ENCODE measurements around the gene MASP1.
"Not testable (repeated sequence)": the region's sequence is repeated elsewhere in the genome, so short reads cannot be mapped to it uniquely, and the experiment has no call there.

Gene MASP1

GRCh38 chr3:187257471-187257870, 34.1 kb downstream of the MASP1 start:
- TF ChIP-seq POLR2AphosphoS5 (IDR thresholded peaks at IDR 0.05; ENCODE audit: borderline replicate concordance, low read depth, low read length) (no peak), EZH2 (IDR thresholded peaks at IDR 0.05) (no peak)
- Histone ChIP-seq H3K27ac (no peak overlapping the region), H3K9me3 (ENCODE audit: low read depth, low read length) (no peaks in the 10 kb centered on the region), H3K4me3 (no peak overlapping the region), H3K36me3 (ENCODE audit: insufficient read depth, low read length) (no peaks in the 10 kb centered on the region), H3K9ac (ENCODE audit: insufficient read length) (no peak overlapping the region)
- DNase-seq (ENCODE audit: low read depth, low spot score), result no peak

DNA sequence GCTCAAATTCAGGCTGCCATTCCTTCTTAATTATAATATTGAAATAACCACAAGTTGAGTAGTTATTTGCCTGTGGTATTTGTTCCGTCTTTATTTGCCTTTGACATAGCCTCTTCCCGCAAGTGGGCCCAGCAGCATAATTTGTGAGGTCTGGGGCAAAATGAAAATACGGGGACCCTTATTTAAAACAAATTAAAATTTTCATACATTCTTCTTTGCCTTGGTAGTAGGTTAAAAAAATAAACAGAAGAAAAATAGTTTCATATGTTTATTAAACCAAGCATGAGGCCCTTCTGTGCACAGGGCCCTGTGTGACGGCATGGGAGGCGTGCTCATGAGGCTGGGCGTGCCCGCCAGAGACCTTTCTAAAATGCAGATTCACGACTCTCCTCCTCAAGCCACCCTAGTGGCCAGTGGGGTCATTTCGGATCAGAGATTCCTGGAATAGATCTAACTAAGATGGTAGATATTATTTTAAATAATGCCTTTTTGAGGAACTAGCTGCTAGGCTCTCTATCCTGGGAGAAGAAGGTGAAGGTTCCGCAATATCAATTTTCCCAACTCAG, 35.4 kb downstream of the MASP1 start:
- Histone ChIP-seq H3K36me3 (ENCODE audit: insufficient read depth, low read length) (no peaks in the 10 kb centered on the region), H3K27ac (no peak overlapping the region), H3K9ac (ENCODE audit: insufficient read length) (no peak overlapping the region), H3K4me3 (no peak overlapping the region), H3K9me3 (ENCODE audit: low read depth, low read length) (no peaks in the 10 kb centered on the region)
- TF ChIP-seq EZH2 (IDR thresholded peaks at IDR 0.05), result no peak
- TF ChIP-seq POLR2AphosphoS5 (IDR thresholded peaks at IDR 0.05; ENCODE audit: borderline replicate concordance, low read depth, low read length), result no peak
- no peak for TF ChIP-seq FOXP2 (optimal IDR thresholded peaks at IDR 0.05; ENCODE audit: control extremely low read depth, extremely low read length, insufficient read depth)
- DNase-seq (ENCODE audit: low read depth, low spot score), result no peak

GRCh38 chr3:187255314-187255713, 36.2 kb downstream of the MASP1 start:
- no peak for DNase-seq (ENCODE audit: low read depth, low spot score)
- H3K9ac ChIP-seq (ENCODE audit: insufficient read length), result no peak overlapping the region
- H3K36me3 ChIP-seq (ENCODE audit: insufficient read depth, low read length), result no peaks in the 10 kb centered on the region
- TF ChIP-seq POLR2AphosphoS5 (IDR thresholded peaks at IDR 0.05; ENCODE audit: borderline replicate concordance, low read depth, low read length) (no peak), EZH2 (IDR thresholded peaks at IDR 0.05) (no peak), FOXP2 (optimal IDR thresholded peaks at IDR 0.05; ENCODE audit: control extremely low read depth, extremely low read length, insufficient read depth) (no peak)
- no peaks in the 10 kb centered on the region for H3K9me3 ChIP-seq (ENCODE audit: low read depth, low read length)
- no peak overlapping the region for H3K4me3 ChIP-seq
- no peak overlapping the region for H3K27ac ChIP-seq

DNA sequence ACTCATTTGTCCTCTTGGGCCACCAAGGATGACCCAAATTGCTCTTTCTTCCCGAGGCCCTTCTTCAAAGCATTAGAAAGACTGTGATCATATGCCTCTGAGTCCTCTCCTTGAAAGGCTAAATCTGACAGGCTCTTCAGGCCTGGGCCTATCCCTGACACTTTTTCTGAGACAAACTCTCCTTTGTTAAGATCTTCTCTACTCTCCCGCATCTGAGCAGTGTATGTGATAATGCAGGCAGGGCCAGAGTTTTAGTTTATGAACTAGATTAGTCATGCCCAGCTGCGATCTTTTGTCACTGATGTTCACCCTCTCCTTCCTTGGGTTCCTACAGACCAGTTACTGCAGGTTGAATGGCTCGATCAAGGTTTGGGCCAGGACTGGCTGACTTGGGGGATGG, 39.2 kb downstream of the MASP1 start:
- Histone ChIP-seq H3K9me3 (ENCODE audit: low read depth, low read length) (no peaks in the 10 kb centered on the region), H3K36me3 (ENCODE audit: insufficient read depth, low read length) (no peaks in the 10 kb centered on the region), H3K4me3 (no peak overlapping the region), H3K9ac (ENCODE audit: insufficient read length) (no peak overlapping the region), H3K27ac (no peak overlapping the region)
- no peak for DNase-seq (ENCODE audit: low read depth, low spot score)
- TF ChIP-seq EZH2 (IDR thresholded peaks at IDR 0.05) (no peak), FOXP2 (optimal IDR thresholded peaks at IDR 0.05; ENCODE audit: control extremely low read depth, extremely low read length, insufficient read depth) (no peak), POLR2AphosphoS5 (IDR thresholded peaks at IDR 0.05; ENCODE audit: borderline replicate concordance, low read depth, low read length) (no peak)

DNA sequence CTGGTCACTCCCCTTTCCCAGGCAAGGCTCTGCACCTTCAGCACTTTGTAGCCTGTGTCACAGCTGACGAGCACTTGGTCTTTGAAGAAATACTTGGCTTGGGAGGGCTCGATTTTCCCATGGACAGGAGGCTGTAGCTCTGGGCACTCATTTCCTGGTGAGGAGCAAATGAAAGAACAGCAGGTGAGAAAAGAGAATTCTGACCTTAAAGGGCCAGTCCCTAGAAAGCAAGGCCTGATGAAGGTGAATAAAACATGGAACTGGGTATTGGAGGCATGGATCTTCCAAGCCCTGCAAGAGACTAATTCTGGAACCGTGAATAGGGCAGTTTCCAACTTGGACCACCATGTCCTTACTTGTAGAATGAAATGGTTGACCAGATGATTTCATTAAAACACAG, 39.9 kb downstream of the MASP1 start:
- H3K9me3 ChIP-seq (ENCODE audit: low read depth, low read length), result no peaks in the 10 kb centered on the region
- TF ChIP-seq POLR2AphosphoS5 (IDR thresholded peaks at IDR 0.05; ENCODE audit: borderline replicate concordance, low read depth, low read length), result no peak
- no peak for TF ChIP-seq FOXP2 (optimal IDR thresholded peaks at IDR 0.05; ENCODE audit: control extremely low read depth, extremely low read length, insufficient read depth)
- no peak for TF ChIP-seq EZH2 (IDR thresholded peaks at IDR 0.05)
- H3K27ac ChIP-seq, result no peak overlapping the region
- H3K36me3 ChIP-seq (ENCODE audit: insufficient read depth, low read length), result no peaks in the 10 kb centered on the region
- H3K9ac ChIP-seq (ENCODE audit: insufficient read length), result no peak overlapping the region
- DNase-seq (ENCODE audit: low read depth, low spot score), result no peak
- H3K4me3 ChIP-seq, result no peak overlapping the region

GRCh38 chr3:187247398-187247797, 44.1 kb downstream of the MASP1 start:
- Histone ChIP-seq H3K9ac (ENCODE audit: insufficient read length) (no peak overlapping the region), H3K27ac (peak overlapping the region; percentile 81), H3K9me3 (ENCODE audit: low read depth, low read length) (no peaks in the 10 kb centered on the region), H3K4me3 (peak overlapping the region; percentile 54), H3K36me3 (ENCODE audit: insufficient read depth, low read length) (no peaks in the 10 kb centered on the region)
- TF ChIP-seq FOXP2 (optimal IDR thresholded peaks at IDR 0.05; ENCODE audit: control extremely low read depth, extremely low read length, insufficient read depth), result no peak
- no peak for TF ChIP-seq EZH2 (IDR thresholded peaks at IDR 0.05)
- no peak for TF ChIP-seq POLR2AphosphoS5 (IDR thresholded peaks at IDR 0.05; ENCODE audit: borderline replicate concordance, low read depth, low read length)
- peak; percentile 74 for DNase-seq (ENCODE audit: low read depth, low spot score)

DNA sequence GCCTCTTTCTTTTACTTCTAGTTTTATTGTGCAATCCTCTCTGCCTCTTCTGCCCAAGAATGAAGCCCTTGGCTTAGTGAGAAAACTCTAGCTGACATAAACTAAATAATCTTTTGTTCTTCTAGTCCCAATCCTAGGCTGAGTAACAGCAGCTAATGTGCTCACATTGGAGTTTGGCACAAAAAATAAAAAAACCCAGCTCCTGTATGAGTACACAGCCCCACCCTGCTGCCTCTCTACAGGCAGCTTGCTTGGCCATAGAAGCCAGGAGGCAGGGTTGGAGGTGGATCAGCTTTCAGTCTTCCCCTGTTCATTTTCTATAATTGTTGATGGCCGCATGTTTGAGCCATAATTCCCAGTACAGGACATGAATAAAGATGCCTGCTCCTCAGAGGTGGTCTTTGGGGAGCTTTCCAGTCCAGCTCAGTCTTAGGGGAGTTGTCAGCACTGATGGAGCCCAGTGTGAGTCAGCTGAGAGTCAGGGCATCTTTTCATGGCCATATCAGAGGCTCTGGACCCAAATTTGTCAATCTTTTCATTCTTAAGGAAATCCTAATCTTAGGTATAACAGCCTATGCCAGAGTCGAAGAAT, 47.5 kb downstream of the MASP1 start:
- no peak for TF ChIP-seq FOXP2 (optimal IDR thresholded peaks at IDR 0.05; ENCODE audit: control extremely low read depth, extremely low read length, insufficient read depth)
- TF ChIP-seq EZH2 (IDR thresholded peaks at IDR 0.05), result no peak
- TF ChIP-seq POLR2AphosphoS5 (IDR thresholded peaks at IDR 0.05; ENCODE audit: borderline replicate concordance, low read depth, low read length), result no peak

GRCh38 chr3:187242900-187243299, 48.6 kb downstream of the MASP1 start:
- Histone ChIP-seq H3K9me3 (ENCODE audit: low read depth, low read length) (no peaks in the 10 kb centered on the region), H3K27ac (no peak overlapping the region), H3K4me3 (no peak overlapping the region), H3K9ac (ENCODE audit: insufficient read length) (no peak overlapping the region), H3K36me3 (ENCODE audit: insufficient read depth, low read length) (no peaks in the 10 kb centered on the region)
- no peak for TF ChIP-seq EZH2 (IDR thresholded peaks at IDR 0.05)
- no peak for TF ChIP-seq POLR2AphosphoS5 (IDR thresholded peaks at IDR 0.05; ENCODE audit: borderline replicate concordance, low read depth, low read length)
- TF ChIP-seq FOXP2 (optimal IDR thresholded peaks at IDR 0.05; ENCODE audit: control extremely low read depth, extremely low read length, insufficient read depth), result no peak
- no peak for DNase-seq (ENCODE audit: low read depth, low spot score)

More for the DNA sequence above, 47.5 kb downstream of the MASP1 start:
- H3K9ac ChIP-seq (ENCODE audit: insufficient read length), result no peak overlapping the region
- no peak overlapping the region for H3K27ac ChIP-seq
- DNase-seq (ENCODE audit: low read depth, low spot score), result no peak
- no peak overlapping the region for H3K4me3 ChIP-seq
- H3K9me3 ChIP-seq (ENCODE audit: low read depth, low read length), result no peaks in the 10 kb centered on the region
- no peaks in the 10 kb centered on the region for H3K36me3 ChIP-seq (ENCODE audit: insufficient read depth, low read length)

DNA sequence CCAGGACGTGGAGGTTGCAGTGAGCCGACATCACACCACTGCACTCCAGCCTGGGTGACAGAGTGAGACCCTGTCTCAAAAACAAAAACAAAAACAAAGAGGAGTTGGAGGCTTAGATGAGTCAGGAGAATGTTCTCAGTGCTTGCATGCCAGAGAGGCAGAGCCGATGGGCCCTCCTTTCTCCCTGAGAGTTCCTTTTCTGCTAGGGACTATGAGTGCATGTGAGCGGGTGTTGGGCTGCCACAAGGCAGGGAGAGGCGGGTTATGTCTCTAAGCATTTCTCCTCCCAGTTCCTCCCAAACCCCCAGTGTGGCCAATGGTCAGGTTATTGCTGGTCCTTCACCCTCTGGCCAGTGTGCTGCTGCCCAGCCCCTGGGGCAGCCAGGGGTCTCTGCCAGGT, 49.1 kb downstream of the MASP1 start:
- H3K27ac ChIP-seq, result no peak overlapping the region
- H3K4me3 ChIP-seq, result no peak overlapping the region
- no peak for DNase-seq (ENCODE audit: low read depth, low spot score)
- no peaks in the 10 kb centered on the region for H3K9me3 ChIP-seq (ENCODE audit: low read depth, low read length)
- no peaks in the 10 kb centered on the region for H3K36me3 ChIP-seq (ENCODE audit: insufficient read depth, low read length)
- TF ChIP-seq EZH2 (IDR thresholded peaks at IDR 0.05), result no peak
- TF ChIP-seq POLR2AphosphoS5 (IDR thresholded peaks at IDR 0.05; ENCODE audit: borderline replicate concordance, low read depth, low read length), result no peak
- TF ChIP-seq FOXP2 (optimal IDR thresholded peaks at IDR 0.05; ENCODE audit: control extremely low read depth, extremely low read length, insufficient read depth), result no peak
- no peak overlapping the region for H3K9ac ChIP-seq (ENCODE audit: insufficient read length)

DNA sequence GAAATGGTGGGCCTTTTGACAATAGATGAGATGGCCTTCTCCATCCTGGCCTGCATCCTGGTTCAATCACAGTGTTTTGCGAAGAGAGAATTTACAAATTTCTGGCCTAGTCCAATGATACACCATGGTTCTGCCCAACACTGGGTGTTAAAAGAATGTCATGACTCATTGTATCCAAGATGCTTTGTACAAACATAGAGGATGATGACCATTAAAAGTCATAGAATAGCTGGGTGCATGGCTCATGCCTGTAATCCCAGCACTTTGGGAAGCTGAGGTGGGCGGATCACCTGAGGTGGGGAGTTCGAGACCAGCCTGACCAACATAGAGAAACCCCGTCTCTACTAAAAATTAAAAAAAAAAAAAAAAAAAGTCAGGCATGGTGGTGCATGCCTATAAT, 52.7 kb downstream of the MASP1 start:
- H3K9ac ChIP-seq (ENCODE audit: insufficient read length); DNase-seq (ENCODE audit: low read depth, low spot score); H3K36me3 ChIP-seq (ENCODE audit: insufficient read depth, low read length); H3K4me3 ChIP-seq; H3K27ac ChIP-seq; H3K9me3 ChIP-seq (ENCODE audit: low read depth, low read length): not testable (repeated sequence)

Measured in SK-N-MC (cell line).